Mesothelial cell of epicardium (in vitro differentiated cells): ENCODE results near the gene THBD. TPM values are rescaled to one million over a fixed set of nuclear protein-coding genes. Genes with fewer than 3 reads are reported as not detected.

Source experiments
- DNase-seq, 2 experiments: peaks; one replicate each; pipeline ENCODE4 v3.0.0; 2021; ENCODE audit warnings: low spot score in 2 of 2; ENCODE audit not compliant: unreplicated experiment in 2 of 2
- H3K27ac Mint-ChIP-seq: 2 replicates; pipeline ENCODE4 v1.8.0; 2021; ENCODE audit warnings: mixed read lengths
- H3K27me3 Mint-ChIP-seq: 2 replicates; pipeline ENCODE4 v1.8.0; 2021; ENCODE audit warnings: low read depth, mixed read lengths
- H3K36me3 Mint-ChIP-seq: 2 replicates; pipeline ENCODE4 v1.8.0; 2021; ENCODE audit warnings: mixed read lengths
- H3K4me1 Mint-ChIP-seq: 2 replicates; pipeline ENCODE4 v1.8.0; 2021; ENCODE audit warnings: mixed read lengths
- H3K4me3 Mint-ChIP-seq: 2 replicates; pipeline ENCODE4 v1.8.0; 2021; ENCODE audit warnings: mild to moderate bottlenecking, moderate library complexity, mixed read lengths
- H3K9me3 Mint-ChIP-seq: 2 replicates; pipeline ENCODE4 v1.8.0; 2021; ENCODE audit warnings: mixed read lengths
- total RNA-seq: library from RNA; stranded (reverse); gene quantifications from 3 replicates; pipeline ENCODE4 v1.2.1, GENCODE V29; 2021
- TF ChIP-seq, protein P1 (sequence below): fragments of 200-600 bp; sonication (generic); IDR thresholded peaks from one replicate; pipeline ENCODE4 v1.5.0; 2021; ENCODE audit warnings: antibody characterized with exemption; ENCODE audit not compliant: unreplicated experiment

The THBD gene
- total RNA-seq, 1 donor from 2014 or later = 0.85 TPM

- H3K4me1 Mint-ChIP-seq = peaks cover 11% of the 10 kb centered on the region
- no peaks in the 10 kb centered on the region for H3K36me3 Mint-ChIP-seq
- H3K9me3 Mint-ChIP-seq = no peaks in the 10 kb centered on the region
- H3K27ac Mint-ChIP-seq = no peak overlapping the region
- TF ChIP-seq, protein P1, sequence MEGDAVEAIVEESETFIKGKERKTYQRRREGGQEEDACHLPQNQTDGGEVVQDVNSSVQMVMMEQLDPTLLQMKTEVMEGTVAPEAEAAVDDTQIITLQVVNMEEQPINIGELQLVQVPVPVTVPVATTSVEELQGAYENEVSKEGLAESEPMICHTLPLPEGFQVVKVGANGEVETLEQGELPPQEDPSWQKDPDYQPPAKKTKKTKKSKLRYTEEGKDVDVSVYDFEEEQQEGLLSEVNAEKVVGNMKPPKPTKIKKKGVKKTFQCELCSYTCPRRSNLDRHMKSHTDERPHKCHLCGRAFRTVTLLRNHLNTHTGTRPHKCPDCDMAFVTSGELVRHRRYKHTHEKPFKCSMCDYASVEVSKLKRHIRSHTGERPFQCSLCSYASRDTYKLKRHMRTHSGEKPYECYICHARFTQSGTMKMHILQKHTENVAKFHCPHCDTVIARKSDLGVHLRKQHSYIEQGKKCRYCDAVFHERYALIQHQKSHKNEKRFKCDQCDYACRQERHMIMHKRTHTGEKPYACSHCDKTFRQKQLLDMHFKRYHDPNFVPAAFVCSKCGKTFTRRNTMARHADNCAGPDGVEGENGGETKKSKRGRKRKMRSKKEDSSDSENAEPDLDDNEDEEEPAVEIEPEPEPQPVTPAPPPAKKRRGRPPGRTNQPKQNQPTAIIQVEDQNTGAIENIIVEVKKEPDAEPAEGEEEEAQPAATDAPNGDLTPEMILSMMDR = no peak
- no peak for DNase-seq
- H3K27me3 Mint-ChIP-seq = peaks cover 20% of the 10 kb centered on the region
- H3K4me3 Mint-ChIP-seq = no peak overlapping the region
These were observed 34.2 kb upstream of the THBD start for GRCh38 chr20:23083553-23084220.

- Mint-ChIP-seq H3K27me3 (peaks cover 21% of the 10 kb centered on the region), H3K36me3 (no peaks in the 10 kb centered on the region), H3K4me1 (peaks cover 11% of the 10 kb centered on the region), H3K27ac (peak overlapping the region; percentile 57), H3K4me3 (no peak overlapping the region), H3K9me3 (no peaks in the 10 kb centered on the region)
- TF ChIP-seq, protein P1 = no peak
- DNase-seq = no peak
These were observed 33.5 kb upstream of the THBD start for GRCh38 chr20:23082846-23083552.

- DNase-seq = no peak
- Mint-ChIP-seq H3K4me1 (peaks cover 11% of the 10 kb centered on the region), H3K27ac (no peak overlapping the region), H3K27me3 (peaks cover 26% of the 10 kb centered on the region), H3K4me3 (no peak overlapping the region), H3K36me3 (no peaks in the 10 kb centered on the region), H3K9me3 (no peaks in the 10 kb centered on the region)
- TF ChIP-seq, protein P1 = no peak
These were observed 31.9 kb upstream of the THBD start for GRCh38 chr20:23081263-23081819.

- TF ChIP-seq, protein P1 = no peak
- peaks cover 31% of the 10 kb centered on the region for H3K27me3 Mint-ChIP-seq
- no peak overlapping the region for H3K4me3 Mint-ChIP-seq
- no peak overlapping the region for H3K27ac Mint-ChIP-seq
- DNase-seq = no peak
- H3K9me3 Mint-ChIP-seq = no peaks in the 10 kb centered on the region
- peaks cover 11% of the 10 kb centered on the region for H3K4me1 Mint-ChIP-seq
- no peaks in the 10 kb centered on the region for H3K36me3 Mint-ChIP-seq
These were observed 31.0 kb upstream of the THBD start for GRCh38 chr20:23080521-23080920.

GRCh38 chr20:23079926-23080325 is 30.5 kb upstream of the THBD start:
- H3K36me3 Mint-ChIP-seq = no peaks in the 10 kb centered on the region
- DNase-seq = no peak
- H3K4me1 Mint-ChIP-seq = peaks cover 11% of the 10 kb centered on the region
- H3K27ac Mint-ChIP-seq = no peak overlapping the region
- no peaks in the 10 kb centered on the region for H3K9me3 Mint-ChIP-seq
- TF ChIP-seq, protein P1 = no peak
- H3K27me3 Mint-ChIP-seq = peaks cover 31% of the 10 kb centered on the region
- H3K4me3 Mint-ChIP-seq = no peak overlapping the region
